Right renal cortex interstitium (tissue), 3 donors: ENCODE data around the gene ASMT. TPM values are rescaled to one million over a fixed set of nuclear protein-coding genes. Genes with fewer than 3 reads are reported as not detected.
"Not testable (repeated sequence)": the region's sequence is repeated elsewhere in the genome, so short reads cannot be mapped to it uniquely, and the experiment has no call there.

Source experiments
- DNase-seq, 3 donors: peaks; one replicate each; pipeline ENCODE4 v3.0.0-alpha.2; 2013; ENCODE audit warnings: low read depth in 3 of 3, low spot score in 2 of 3
- polyA plus RNA-seq, 3 donors: library from polyadenylated mRNA; unstranded; fragments of 120-200 nt; gene quantifications; one replicate each; pipeline ENCODE4 v1.2.1, GENCODE V29; 2013; ENCODE audit not compliant: insufficient read length in 3 of 3

The ASMT gene
- polyA plus RNA-seq, 3 donors = 0.11 TPM; not detected in 2

GRCh38 chrX:1597345-1598020 lies 17.4 kb upstream of the ASMT start:
- no peak for DNase-seq

DNA sequence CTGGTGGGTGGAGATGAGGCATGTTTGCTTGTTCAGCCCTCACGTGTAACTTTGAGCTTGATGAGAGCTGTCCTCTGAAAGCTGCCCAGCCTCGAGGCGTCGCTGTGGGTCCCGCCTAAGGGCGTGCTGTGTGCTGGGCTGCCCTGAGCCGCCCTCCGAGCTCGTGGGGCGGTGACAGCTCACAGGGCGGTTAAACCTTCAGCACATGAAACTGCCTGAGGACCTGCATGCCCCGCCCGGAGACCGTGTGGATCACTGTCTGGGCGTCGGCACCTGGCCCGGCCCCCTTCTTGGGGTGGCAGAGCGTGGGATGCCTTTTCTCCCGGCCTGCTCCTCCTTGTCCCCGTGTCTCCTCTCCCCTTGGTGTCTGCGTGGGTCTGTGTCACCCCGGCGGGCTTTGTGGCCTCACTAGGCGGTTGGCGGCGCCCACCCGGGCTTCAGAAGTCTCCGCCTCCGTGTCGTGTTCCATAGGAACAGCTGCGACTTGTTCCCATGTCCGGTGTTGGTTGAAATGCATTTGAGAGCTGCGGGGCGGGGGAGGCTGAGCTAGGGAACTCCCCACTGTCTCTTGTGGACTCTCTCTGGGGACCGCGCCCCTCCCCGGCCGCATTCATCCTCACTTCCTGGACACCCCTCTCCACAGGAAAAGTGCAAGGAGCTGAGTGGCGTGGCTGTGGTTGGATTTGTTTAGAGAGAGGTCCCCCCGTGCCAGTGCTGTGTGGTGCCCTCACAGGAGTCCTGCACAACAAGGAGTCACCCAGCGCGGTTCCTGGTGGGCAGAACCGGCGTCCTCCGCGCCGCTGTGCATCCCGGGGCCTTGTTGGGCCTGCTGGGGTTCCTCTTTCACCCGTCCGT lies 16.6 kb upstream of the ASMT start:
- DNase-seq = no peak

GRCh38 chrX:1598876-1599790 lies 15.7 kb upstream of the ASMT start:
- no peak for DNase-seq

DNA sequence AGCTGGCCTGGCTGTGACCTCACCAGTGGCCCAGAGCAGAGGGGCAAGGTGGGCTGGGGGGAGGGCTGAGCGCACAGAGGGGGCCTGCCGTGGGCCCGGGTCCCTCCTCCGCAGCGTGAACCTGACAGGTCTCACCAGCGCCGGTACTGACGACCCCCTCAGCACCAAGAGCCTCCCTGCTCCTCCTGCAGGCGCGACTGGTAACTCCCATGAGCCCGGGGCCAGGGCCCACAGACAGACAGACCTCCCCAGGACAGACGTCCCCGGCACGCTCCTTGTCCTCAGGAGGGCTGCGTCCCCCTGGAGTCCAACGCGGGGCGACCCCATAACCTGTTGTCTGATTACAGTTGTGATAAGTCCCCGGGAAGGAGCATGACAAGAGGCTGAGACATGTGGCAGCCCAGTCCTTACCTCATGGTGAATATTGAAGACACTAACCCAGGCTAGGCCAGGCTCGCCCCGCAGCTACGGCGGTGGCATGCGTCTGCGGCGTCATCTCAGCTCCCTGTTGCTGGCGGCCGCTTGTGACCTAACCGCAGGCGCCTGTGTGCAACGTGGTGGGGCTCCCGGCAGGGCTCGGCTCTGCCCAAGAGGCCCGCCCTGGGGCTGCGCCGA lies 15.0 kb upstream of the ASMT start:
- no peak for DNase-seq

DNA sequence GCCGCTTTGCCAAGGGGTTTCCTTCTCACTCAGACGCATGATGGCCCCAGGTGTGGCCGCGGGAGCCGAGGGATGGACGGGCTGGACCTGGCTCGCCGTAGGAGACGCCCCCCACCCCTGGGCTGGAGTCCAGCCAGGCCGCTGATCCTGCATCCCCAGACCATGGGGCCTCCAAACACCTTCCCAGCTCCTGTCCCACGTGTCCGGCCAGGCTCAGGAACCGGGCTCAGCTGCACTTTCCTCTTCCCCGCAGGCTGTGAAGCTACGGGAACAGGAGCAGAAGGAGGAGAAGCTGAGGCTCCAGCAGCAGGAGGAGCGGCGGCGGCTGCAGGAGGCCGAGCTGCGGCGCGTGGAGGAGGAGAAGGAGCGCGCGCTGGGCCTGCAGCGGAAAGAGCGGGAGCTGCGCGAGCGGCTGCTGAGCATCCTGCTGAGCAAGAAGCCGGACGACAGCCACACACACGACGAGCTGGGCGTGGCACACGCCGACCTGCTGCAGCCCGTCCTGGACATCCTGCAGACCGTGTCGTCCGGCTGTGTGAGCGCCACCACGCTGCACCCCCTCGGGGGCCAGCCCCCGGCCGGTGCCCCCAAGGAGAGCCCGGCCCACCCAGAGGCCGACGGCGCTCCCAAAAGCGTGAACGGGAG lies 14.3 kb upstream of the ASMT start:
- no peak for DNase-seq

DNA sequence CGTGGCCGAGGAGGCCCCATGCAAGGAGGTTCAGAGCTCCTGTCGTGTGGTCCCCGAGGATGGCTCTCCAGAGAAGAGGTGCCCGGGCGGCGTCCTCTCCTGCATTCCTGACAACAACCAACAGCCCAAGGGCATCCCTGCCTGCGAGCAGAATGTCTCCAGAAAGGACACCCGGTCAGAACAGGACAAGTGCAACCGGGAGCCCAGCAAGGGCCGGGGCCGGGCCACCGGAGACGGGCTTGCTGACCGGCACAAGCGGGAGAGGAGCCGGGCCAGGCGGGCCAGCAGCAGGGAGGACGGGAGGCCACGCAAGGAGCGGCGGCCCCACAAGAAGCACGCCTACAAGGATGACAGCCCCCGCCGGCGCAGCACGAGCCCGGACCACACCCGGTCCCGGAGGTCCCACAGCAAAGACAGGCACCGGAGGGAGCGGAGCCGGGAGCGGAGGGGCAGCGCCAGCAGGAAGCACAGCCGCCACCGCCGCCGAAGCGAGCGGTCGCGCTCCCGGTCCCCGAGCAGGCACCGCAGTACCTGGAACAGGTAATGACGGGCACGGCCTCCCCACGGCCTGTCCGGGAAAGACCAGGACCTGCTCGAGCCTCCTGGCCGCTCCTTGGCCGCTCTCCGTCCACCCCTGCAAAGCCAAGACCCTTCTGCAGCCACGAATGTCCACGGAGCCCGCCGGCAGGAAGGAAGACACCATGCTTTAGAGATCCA lies 13.7 kb upstream of the ASMT start:
- no peak for DNase-seq

- DNase-seq = no peak
These were observed 13.1 kb upstream of the ASMT start for GRCh38 chrX:1601768-1602085.

DNA sequence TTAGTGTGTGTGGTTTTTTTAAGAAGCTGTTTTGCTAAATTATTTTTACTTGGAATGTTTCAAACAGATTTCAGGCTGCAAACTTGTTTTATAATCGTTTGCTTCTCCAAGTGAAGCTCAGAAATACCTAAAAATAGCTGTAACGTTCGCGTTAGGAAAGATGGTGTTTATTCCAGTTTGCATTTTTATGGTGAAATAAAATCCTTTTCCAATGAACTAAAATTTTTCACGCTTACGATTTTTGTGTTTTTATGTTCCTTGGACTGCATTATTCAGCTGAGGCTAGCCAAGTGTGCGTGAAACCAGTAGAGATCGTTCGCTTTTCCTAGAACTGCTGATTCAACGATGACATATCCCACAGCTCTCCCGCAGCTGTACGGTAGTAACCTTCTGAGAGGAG lies 12.6 kb upstream of the ASMT start:
- DNase-seq = no peak

DNA sequence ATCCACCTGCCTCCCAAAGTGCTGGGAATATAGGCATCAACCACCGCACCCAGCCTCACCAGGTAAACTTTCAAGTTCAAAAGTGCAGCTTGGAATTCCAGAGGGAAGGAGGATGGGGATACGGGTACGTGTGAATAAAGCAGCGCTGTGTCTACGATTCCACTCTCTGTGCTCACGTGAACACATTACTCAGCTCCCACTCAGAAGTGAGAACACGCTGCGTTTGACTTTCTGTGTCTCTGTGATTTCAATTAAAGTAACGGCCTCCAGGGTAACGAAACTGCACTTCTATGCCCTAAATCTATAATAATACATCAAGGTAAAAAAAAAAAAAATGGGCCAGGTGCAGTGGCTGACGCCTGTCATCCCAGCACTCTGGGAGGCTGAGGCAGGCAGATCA lies 8.4 kb upstream of the ASMT start:
- no peak for DNase-seq

- no peak for DNase-seq
These were observed 5.5 kb upstream of the ASMT start for GRCh38 chrX:1609311-1609710.

DNA sequence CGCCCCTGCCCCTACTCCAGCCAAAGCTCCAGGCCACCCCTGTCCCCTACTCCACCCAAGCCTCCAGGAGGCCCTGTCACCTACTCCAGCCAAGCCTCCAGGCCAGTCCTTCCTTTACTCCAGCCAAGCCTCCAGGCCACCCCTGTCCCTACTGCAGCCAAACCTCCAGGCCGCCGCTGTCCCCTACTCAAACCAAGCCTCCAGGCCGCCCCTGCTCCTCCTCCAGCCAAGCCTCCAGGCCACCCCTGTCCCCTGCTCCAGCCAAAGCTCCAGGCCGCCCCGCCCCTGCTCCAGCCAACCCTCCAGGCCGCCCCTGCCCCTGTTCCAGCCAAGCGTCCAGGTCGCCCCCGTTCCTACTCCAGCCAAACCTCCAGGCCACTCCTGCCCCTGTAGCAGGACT lies 5.1 kb upstream of the ASMT start:
- DNase-seq = no peak

DNA sequence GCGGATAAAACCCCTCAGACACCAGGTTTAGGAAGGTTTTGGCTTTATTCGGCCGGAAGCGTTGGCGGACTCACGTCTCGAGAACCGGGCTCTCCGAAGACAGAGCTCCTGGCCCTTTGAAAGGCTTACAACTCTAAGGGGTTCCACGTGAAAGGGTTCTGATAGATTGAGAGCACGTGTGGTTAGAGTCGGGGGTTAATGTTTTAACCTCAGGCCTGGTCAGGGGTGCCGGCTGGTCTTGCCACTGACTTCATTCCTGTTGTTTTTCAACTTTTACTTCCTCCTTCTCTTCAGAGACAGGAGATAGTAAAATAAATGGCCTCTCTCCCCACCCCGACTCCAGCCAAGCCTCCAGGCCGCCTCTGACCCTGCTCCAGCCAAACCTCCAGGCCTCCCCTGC lies 4.7 kb upstream of the ASMT start:
- no peak for DNase-seq

GRCh38 chrX:1610736-1611135 lies 4.1 kb upstream of the ASMT start:
- no peak for DNase-seq

- DNase-seq = no peak
These were observed 2.1 kb upstream of the ASMT start for GRCh38 chrX:1612641-1613286.

GRCh38 chrX:1618689-1619088 lies 3.8 kb downstream of the ASMT start:
- DNase-seq = no peak

DNA sequence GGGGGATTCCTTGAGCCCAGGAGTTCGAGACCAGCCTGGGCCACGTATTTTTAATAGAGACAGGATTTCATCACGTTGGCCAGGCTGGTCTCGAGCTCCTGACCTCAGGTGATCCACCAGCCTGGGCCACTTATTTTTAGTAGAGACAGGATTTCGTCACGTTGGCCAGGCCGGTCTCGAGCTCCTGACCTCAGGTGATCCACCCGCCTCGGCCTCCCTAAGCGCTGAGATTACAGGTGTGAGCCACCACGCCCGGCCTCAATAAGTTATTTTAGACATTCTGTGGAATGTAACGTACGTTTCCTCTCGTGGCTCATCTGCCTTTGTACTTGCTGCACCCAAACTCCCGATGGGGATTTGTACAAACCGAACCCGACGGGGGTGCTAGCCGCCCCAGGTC lies 8.8 kb downstream of the ASMT start:
- no peak for DNase-seq

- not testable (repeated sequence) for DNase-seq
These were observed 9.4 kb downstream of the ASMT start for GRCh38 chrX:1624158-1624860.

- DNase-seq = not testable (repeated sequence)
These were observed 10.0 kb downstream of the ASMT start for GRCh38 chrX:1624861-1625215.

GRCh38 chrX:1629244-1629643 lies 14.4 kb downstream of the ASMT start:
- no peak for DNase-seq
